Stimulated activated CD4-positive, alpha-beta T cell treated with anti-CD3 and anti-CD28 coated beads, TNF-alpha, amount 100 ng/mL, for 1 hour (primary cell): Measurements from ENCODE around the gene TIGAR.

Experiments
- DNase-seq, 3 donors: peaks; one replicate each; pipeline ENCODE4 v3.0.0-alpha.2; 2020; ENCODE audit warnings: low read depth in 3 of 3, low spot score in 1 of 3

The TIGAR gene

DNA sequence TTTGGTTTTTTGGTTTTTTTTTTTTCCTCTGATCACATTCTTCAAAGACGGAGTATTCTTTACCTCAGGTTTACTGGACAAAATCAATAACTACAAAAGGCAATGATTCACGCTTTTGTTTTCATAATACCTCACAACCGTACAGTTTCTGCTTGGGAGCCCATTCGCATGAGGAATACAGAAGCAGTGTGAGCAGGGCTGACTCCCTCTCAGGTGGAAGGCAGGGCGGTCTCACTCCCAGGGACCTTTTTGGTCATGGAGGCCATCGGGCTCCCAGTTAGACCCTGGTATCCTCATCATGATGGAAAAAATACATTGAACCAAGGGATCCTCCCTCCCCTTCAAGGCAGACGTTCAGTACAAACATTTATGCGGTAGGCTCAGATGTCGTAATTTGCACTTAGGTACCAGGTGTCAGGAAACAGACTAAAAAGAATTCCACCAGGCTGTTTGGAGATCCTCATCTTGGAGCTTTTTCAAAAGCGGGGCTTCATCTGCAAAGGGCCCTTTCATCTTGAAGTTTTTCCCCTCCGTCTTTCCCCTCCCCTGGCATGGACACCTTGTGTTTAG lies 19.0 kb upstream of the TIGAR start:
- DNase-seq = no peak

DNA sequence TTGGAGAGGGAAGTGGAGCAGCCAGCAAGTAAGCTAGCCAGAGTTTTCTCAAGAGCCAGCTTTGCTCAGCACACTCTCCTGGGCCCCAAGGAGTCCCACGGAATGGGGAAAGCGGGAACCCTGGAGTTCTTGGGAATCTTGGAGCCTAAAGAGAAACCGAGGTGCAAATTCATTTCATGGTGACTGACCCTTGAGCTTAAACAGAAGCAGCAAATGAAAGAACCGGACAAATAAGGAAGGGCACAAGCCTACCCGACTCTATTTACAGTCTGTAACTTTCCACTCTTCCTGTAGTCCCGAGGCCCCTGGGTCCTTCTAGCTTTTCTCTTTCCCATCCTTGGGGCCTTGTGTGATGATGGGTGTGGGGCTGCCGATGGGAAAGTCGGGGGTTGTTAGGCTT lies 18.1 kb upstream of the TIGAR start:
- no peak for DNase-seq

DNA sequence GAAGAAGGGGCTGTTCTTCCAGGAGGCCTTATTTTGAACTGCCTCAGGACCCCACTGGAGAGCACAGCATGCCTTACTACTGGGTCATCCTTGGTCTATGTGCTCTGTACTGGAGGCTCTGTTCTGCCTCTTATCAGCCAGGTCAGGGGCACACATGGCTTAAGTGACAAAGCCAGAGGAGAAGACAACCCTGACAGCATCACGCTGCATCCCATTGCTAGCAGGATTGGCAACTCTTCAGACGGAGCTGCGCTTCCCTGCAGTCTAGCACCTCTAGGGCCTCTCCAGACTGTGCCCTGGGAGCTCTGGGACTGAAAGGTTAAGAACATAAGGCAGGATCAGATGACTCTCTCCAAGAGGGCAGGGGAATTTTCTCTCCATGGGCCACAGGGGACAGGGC lies 17.3 kb upstream of the TIGAR start:
- no peak for DNase-seq

DNA sequence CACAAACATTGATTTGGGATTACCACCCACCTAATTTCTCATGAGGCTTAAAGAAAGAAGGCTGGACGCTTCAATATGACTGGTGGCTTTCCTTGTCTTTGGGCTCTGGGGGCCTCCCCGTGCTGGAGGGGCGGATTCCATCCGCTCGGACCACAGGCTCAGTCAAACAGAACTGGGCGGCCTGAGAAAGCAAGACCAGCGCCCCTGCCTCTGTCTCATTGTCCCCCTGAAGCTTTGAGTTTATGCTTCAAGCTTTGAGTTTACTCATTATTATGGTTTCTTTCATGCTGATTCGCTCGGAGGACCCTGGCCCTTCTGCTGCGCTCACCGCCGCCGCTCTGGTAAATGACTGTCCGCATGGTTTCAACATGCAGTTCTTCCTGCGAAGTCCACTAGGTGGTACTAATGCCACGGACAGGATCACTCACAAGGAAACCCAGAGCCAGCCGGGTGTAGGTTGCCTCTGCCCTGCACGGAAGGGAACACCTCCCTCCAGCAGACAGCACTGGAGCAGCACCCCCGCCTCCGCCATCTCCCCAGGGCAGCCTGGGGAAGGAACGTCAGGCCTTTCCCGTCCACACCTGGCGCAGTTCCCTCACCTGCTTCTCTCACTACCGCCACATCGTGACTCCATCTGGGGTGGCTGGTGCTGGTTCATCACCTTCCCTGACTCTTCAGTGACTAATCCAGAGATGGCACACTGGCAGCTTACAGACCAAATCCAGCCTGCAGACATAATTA lies 13.2 kb upstream of the TIGAR start:
- no peak for DNase-seq

DNA sequence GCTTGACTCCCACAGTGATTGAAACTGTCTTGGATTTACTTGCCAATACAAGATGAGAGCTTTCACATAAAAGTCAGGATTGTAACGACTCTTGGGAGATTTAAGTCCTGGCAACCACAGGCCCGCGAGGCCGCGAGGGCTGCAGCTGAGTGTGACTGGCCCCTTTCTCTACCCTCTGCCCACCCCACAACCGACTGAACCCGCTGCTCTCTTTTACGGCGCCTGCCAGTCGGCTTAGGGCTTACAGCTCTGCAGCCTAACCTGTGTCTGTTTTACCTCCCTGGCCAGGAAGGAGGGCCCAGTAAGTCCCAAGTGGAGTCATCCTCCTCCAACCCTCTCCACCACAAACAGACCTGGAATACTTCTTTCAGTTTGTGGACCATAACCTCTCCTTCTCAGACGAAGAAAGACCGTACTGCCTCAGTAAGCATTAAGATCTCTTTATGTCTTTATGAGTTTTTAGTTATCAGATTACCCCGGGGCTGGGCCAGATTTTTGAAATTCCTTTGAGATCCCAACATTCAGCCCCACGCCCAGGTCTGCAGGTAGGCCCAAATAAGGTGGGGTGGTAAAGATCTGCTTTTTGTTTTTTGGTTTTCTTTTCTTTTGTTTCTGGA lies 12.6 kb upstream of the TIGAR start:
- DNase-seq = no peak

DNA sequence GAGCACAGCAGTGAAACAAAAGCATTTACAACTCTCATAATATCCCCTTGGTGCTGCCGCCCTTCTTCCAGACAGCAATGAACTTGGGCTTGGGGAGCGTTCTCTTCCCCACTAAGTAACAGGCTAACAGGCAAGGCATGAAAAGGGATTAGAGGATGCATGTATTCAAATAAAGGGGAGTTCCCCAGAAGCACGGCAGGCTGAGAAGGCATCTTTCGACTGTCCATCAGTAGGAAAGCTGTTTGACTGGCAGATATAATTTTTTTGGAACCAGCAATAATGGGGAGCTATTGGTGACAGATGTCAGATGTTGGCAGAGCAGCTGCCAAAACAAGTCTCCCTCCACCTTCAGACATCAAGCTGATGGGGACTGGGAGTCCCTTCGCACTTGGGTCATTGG lies 9.2 kb upstream of the TIGAR start:
- no peak for DNase-seq

DNA sequence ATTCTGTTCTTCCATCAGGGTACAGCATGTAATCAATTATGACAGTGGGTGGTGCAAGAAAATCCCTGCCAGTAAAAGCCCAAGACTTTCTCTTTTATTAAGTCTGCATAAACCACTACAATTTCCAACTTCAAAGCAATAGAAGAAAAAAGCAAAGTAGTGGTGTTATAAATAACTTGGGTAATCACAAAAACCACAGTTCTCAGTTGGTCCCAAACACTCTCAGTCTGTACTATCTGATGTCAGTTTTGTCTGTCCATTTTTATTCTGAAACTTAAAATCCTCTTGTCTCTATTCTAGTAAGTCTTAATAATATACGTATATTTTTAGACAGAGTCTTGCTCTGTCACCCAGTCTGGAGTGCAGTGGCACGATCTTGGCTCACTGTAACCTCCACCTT lies 8.8 kb upstream of the TIGAR start:
- DNase-seq = no peak

DNA sequence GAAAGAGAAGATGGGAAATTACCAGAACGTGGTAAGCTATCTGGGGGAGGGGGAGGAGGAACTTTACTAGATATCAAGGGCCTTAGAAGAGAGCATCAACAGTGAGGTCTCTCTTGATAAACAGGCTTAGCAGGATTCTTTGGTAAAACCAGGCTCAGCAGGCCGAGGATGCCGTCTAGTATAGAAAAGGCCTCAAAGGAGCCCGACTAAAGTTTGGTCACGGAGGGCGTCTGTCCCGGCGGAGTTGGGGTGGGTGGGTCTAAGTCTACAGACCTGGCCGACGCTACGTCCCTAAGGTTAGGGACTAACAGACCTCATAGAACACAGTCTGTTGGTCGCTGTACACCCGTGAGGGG lies 538 bp upstream of the TIGAR start:
- DNase-seq = no peak

DNA sequence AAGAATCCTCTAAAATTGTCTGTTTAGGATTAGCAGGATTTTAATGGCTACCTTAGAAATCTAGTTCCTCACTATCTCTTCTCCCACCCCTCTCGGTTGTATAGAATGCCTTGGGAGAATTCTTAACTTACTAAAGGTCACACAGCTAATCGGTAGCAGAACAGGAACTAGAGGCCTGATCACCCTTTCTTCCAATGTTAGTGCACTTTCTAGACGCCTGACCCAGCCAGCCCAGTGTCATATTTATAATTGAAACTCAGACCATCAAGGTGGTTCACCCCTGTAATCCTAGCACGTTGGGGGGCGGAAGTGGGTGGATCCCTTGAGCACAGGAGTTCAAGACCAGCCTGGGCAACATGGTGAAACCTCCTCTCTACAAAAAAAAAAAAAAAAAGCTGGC lies 1.7 kb downstream of the TIGAR start:
- DNase-seq = no peak

DNA sequence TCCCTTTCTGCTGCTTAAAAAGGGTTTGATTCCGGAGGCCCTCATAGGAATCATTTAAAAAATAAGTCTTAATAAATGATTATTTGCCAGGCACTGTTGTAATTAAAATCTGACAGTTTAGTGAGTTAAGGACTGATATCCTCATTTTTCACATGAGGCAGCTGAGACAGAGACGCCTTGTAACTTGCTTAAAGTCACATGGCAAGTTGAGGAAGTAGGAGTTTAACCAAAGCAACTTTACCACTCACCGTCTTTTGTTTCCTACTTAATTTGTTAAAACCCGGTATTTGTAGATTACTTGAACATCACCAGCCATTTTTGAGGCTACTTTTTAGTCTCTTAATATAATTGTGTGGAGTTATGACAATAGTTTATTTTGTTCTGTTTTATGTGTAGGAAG lies 2.4 kb downstream of the TIGAR start:
- DNase-seq = no peak

DNA sequence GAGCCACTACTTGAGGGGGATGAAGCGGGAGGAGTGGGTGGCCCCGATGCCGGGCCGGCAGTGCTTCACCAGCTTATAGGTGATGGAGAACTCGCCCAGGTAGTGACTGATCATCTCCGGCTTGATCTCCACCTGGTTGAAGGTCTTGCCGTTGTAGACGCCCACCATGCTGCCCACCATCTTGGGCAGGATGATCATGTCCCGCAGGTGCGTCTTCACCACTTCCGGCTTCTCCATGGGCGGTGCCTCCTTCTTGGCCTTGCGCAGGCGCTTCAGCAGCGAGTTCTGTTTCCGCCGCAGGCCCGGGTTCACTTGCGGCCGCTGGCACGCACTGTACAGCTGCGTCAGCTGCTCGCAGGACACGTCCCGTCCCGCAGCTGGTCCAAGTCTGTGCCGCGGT lies 3.4 kb downstream of the TIGAR start:
- no peak for DNase-seq

DNA sequence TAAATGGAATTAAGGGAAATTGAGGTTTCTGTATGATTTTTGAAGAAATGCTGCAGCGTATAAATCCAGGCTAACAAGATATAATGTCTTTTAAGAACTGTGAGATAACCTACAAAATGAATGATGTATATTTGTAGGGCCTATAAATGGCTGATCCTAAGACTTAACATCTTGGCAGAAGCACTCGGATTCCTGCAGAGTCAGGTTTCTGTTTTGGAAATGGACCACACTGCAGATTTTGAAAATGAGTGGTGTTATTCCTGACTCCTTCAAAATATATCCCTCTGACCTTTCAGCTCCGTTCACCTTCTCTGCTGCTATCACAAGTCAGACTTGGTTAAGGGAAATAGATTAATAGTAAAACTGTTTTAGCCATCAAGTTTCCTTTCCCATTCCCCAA lies 5.0 kb downstream of the TIGAR start:
- DNase-seq = no peak

DNA sequence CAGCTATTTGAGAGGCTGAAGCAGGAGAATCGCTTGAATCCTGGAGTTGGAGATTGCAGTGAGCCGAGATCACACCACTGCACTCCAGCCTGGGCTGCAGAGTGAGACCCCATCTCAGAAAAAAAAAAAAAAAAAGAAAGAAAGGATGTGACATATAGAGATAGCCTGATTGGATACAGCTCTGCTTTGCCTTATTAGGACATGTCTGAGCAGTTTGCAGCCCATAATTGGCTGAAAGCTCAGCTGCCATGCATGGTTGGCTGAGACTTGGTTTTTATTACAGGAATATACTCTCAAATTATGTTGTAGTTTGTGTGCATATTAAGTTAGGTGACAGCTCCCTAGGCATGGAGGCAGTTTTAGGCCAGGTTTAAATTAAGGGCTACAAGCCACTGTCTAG lies 6.3 kb downstream of the TIGAR start:
- no peak for DNase-seq

DNA sequence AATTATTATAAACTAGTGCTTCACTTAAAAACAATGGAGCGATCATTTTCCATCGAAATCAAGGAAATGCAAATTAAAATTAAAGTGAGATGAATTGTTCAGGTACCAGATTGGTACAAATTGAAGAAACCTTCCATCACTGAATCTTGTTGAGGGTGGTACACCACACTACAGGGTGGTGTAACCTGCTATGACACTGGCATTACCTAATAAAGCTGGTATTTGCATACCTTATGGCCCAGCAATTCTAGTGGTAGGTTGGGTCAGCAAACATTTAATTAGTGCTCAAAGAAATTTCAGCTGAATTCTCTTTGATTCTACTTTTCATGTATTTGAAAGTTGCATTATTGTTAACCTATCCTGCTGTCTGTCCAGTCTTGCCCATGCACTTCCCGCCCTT lies 9.2 kb downstream of the TIGAR start:
- no peak for DNase-seq

DNA sequence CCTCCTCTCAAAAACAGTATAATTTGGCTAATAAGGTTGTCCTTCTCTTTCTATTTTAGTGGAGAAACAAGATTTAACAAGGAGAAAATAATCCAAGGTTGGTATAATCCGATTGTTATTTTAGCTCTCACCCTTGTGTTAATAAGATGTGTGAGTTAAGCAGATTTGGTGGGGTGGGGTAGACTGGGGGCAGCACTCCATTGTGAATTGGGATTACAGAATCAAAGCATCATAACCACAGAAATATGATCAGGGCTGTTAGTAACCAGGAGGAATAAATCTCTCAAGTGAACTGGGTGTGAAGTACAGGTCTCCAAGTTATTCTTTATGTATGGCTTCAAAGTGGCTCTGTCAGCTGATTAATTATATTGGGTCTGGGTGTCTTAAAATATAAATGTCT lies 10.2 kb downstream of the TIGAR start:
- DNase-seq = no peak

DNA sequence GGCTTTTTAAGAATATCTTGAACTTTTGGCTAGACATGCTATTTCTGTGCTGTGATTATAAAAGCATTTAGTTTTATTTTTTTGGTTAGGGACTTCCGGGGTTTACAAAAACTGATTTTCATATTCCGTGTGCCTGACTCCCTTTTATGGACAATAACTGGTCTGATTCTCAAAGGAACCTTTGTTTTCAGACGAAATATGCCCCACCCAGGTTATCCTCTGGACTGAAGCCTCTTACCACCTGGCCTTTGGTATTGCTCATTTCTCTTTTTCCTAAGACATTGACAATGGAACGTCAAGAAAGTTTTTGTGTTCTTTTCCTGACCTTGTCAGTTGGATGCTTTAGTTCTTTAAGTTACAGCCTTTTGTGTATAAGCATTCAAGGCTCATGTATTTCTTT lies 10.8 kb downstream of the TIGAR start:
- DNase-seq = no peak

DNA sequence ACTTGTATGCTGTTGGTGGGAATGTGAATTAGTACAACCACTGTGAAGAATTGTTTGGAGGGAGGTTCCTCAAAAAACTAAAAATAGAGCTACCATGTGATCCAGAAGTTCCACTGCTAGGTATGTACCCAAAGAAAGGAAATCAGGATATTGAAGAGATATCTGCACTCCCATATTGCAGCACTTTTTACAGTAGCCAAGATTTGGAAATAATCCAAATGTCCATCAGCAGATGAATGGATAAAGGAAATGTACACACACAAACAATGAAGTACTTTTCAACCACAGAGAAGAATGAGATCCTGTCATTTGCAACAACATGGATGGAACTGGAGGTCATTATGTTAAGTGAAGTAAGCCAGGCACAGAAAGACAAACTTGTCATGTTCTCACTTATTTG lies 25.9 kb downstream of the TIGAR start:
- DNase-seq = no peak

DNA sequence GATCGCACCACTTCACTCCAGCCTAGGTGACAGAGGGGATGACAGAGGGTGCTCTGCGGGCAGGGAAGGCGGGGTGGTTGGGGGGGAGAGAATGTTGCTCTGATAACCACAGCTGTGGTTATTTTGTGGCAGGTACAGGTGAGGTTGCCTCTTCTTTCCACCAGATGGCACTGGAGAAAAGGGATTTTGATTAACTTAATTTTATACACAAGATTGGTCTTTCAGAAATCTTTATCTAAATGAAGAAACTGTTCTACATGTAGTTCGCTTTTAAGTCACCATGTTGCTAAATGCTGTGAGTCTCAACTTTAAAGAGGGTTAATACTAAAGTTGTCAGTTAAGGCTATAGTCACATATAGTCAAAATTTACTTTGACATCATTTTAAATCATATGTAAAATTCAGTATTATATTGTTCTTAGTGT lies 32.8 kb downstream of the TIGAR start:
- DNase-seq = no peak

DNA sequence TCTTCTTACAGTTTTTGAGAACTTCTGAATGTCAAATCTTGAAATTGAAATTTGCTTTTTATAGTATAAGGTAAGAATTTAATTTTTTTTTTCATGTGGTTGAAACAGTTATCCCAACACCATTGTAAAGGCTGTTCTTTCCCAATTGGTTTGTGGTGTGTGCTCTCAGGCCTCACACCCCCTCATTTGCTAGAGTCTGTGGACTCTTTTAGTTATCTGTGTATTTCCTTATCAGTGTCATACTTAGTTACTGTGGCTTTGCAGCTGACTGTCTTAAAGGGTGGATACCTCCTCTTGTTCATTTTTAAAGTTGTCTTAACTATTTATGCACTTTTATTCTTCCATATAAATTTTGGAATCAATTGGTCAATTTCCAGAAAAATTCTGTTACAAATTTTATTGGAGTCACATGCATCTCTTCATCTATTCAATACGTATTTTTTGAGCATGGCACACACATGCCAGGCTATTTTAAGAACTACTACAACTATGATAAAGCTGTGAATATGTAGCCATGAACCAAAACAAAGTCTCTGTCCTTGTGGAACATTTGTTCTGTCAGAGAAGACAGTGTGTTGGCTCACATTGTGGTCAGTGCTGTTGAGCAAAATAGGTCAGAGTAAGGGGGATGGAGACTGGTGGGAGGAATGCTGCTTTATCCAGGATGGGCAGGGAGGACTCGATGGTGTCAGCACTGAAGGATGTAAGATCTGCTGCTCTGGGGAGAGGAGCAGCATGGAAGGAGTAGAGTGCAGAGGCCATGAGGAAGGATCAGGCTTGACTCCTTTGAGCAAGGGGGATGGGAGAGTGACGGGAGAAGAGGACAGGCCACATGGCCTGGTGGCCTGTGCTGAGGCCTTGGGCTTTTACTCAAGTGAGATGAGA lies 34.4 kb downstream of the TIGAR start:
- DNase-seq = no peak

DNA sequence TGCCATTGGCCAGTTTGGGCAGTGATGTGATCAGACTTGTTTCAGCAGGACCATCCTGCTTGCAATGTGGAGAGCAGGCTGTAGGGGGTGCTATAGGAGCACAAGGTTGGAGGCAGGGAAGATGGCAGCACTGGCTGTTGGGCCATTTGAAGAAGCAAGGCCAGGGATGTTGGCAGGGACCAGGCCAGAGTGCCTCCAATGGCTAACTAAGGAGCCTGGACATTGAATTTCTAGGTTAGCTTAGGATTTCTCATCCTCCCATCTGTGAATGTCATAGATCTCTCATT lies 35.0 kb downstream of the TIGAR start:
- peak in 1 of 3 donors; percentile 12 for DNase-seq

DNA sequence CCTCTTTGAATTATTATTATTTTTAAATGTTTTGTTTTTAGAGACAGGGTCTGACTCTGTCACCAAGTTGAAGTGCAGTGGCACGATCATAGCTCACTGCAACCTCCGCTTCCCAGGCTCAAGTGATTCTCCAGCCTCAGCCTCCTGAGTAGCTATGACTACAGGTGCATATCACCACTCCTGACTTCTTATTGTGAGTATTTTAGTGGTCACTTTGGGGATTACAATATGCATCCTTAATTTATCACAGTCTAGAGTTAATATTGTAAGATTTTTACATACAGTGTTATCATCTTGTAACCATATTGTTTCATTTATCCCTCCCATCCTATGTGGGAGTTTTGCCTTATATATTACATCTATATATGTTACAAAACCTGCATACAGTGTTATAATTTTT lies 45.1 kb downstream of the TIGAR start:
- no peak for DNase-seq

DNA sequence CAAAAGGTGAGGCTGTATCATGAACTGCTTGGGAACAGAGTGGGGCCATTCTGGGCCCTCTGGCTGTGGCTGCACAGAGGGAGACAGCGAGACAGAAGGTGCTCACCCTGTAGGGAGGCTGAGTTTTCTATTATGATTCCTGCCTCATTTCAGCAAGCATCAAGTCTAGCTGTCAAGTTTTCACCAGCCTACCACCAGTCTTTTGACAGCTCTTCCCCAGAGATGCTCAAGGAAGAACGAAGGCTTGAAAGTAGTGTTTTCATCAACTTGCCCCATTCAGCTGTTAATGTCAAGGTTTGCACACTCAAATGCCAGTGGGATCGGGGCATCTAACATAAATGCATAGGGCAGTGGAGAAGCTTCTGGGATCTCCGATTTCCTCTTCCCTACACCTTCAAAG lies 48.5 kb downstream of the TIGAR start:
- DNase-seq = no peak
